Left ventricle myocardium superior (tissue), 1 donor: Measurements from ENCODE around the gene SIK3. TPM values are rescaled to one million over a fixed set of nuclear protein-coding genes. Genes with fewer than 3 reads are reported as not detected.

Experiments used
- ATAC-seq: fragments of 200-7000 bp; cut with Tn5 transposase; one replicate; pipeline ENCODE4 v1.9.1; 2020; ENCODE audit warnings: mild to moderate bottlenecking, moderate library complexity
- DNase-seq: peaks from one replicate; pipeline ENCODE4 v3.0.0-alpha.2; 2020
- intact Hi-C: fragments of 100-400 bp; cut with micrococcal nuclease; formaldehyde crosslinking; loops from one replicate; pipeline ENCODE4 v1.11.0; 2022
- total RNA-seq: library from RNA; stranded (reverse); fragmentation: NEBNext Ultra II Directional; extraction: Animal tissue kit (Norgen Biotek cat#: 25700); gene quantifications from one replicate; pipeline ENCODE4 v1.2.1, GENCODE V29; 2021
- donor health status: DM: no; HTN: yes; CAD: no; lungs with severe emphysema.

SIK3 gene
- total RNA-seq, 1 donor from 2014 or later: 31.9 TPM

DNA sequence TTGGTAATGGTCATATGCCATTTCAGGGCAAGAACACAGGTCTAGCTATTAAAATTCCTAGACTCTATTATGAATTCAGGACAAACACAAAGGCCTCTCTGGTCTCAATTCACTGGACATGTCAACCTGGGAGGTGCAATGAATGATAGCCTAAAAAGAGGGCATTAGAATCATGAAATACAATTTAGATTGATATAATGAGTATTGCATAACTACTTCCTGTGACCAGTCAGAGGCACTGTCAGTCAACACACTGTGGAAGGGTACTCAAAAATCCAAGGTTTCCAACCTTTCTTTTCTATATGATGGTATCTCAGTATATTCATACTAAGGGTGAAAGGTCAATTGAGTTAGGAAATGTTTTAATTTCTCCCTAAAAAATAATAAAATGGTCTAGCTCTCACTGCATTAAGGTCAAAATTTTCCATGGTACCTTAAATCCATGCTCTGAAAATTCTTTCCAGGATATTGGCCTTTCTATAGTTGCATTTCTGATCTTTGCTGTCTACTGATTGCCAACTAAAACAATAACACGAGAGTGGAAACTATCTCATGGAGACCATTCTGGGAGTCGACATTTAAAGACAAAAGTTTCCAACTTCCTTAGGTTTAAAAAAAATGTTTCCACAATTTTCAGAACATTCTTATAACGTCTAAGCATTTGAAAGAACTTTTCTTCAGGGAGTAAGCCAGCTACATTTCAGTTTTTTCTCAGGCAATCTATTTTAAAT lies 179.1 kb downstream of the SIK3 start:
- intact Hi-C loops: no loop called here
- DNase-seq (no peak), ATAC-seq (no peak)

DNA sequence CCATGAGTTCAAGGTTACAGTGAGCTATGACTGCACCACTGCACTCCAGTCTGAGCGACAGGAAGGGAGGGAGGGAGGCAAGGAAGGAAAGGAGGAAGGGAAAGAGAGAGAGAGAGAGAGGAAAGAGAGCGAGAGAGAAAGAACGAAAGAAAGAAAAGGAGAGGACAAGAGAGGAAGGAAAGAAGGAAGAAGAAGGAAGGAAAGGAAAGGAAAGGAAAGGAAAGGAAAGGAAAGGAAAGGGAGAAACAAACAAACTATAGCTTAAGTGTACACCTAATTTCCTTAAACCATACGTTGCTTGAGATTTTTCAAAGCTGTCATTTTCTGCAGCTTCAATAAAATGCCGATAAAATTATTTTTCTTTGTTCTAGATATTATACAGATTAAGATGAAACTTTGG lies 180.6 kb downstream of the SIK3 start:
- intact Hi-C loops: no loop called here
- no peak for DNase-seq
- ATAC-seq: no peak

DNA sequence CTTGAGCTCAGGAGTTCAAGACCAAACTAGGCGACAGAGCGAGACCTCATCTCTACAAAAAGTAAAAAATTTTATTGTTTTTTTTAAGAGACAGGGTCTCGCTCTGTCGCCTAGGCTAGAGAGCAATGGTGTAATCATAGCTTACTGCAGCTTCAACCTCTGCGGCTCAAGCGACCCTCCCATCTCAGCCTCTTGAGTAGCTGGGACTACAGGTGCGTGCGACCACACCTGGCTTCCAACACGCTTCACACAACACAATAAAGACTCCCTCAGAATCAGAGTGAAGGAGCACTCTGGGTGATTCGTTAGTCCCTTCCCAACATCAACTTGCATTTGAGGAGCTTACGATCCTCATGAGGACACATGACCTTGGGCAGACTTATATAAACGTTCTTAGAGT lies 181.3 kb downstream of the SIK3 start:
- intact Hi-C loops: no loop called here
- ATAC-seq (no peak), DNase-seq (no peak)

DNA sequence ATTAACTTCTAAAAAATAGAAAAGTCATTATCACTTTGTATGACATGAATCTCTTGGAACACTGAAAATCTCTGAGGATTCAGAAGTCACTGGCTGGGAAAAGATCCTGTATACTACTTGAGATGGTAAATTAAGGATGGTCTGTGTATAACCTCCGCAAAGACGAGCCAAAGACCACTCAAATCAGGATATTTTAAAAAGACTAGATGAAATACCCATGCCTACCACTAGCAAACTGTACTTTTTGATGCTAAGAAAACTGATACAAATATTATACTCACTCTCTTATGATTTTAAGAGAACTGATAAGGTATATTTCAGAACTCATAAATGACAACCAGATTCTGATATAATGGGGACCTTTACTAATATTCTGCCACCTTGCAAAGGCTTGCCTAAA lies 182.2 kb downstream of the SIK3 start:
- intact Hi-C loops: no loop called here

DNA sequence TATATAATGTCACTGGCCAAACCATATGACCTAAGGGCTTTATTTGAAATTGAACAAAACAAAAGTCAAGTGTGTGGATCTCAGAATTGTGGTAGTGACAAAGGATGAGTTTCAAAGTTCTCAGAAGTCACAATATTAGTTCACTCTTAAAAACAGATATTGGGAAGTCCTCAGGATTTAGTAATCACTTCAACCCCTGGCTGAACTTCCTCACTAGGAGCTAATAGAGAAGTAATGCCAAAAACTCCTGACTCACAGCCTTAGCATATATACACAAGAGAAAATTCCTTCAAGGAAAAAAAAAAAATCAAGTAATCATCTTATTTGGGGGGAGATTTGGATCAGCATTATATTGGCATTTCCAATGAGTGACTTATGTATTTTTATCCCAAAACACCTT lies 185.2 kb downstream of the SIK3 start:
- ATAC-seq (peak; percentile 43), DNase-seq (no peak)
- intact Hi-C loops: no loop called here

More for the DNA sequence above, 182.2 kb downstream of the SIK3 start:
- ATAC-seq (no peak), DNase-seq (no peak)

DNA sequence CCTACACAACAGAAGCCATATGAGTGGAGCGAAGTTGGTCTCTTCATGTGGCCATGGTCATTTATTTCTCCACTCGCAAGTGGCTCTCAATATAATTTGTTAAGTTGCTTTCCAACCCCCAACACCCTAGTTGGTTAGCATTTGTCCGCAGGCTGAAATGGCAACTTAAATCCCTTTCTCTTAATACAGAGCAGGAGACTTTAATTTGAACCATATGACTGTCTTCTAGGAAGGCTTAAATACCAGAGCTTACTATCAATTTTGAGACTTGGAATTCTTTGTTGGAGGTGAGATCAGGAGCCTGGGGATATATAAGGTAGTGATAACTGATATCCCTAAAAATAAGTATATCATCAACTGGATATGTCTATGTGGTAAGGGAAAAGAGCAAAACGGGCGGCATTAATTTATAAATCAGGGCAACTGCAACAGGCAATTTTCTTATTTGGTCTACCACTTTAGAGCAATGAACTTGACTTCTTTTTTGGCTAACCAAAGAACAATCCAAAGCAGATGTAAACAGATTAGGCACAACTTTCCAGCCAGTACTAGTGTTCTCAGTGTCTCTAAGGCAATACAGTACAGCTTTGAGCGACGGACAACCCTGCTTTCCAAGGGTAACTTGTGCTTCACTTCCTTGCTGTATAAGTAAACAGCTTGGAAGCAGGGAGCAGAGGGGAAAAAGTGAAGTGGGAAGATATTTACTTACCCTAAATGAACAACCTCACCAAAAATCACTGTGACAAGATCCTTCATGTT lies 186.1 kb downstream of the SIK3 start:
- DNase-seq (no peak), ATAC-seq (no peak)
- intact Hi-C loops: no loop called here

DNA sequence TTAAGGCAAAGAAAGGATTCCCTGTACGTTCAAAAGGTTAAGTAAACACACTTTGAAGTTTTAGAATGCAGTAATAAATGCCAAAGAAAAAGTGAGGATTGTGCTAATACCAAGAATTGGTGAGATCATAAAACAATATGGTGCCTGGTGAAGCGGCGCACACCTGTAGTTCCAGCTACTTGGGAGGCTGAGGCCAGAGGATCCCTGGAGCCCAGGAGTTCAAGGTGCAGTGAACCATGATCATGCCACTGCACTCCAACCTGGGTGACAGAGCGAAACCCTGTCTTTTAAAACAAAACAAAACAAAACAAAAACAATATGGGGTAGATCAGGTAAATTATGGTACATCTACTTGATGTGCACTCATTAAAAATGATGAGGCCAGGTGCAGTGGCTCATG lies 187.4 kb downstream of the SIK3 start:
- DNase-seq: no peak
- intact Hi-C loops: no loop called here
- no peak for ATAC-seq

DNA sequence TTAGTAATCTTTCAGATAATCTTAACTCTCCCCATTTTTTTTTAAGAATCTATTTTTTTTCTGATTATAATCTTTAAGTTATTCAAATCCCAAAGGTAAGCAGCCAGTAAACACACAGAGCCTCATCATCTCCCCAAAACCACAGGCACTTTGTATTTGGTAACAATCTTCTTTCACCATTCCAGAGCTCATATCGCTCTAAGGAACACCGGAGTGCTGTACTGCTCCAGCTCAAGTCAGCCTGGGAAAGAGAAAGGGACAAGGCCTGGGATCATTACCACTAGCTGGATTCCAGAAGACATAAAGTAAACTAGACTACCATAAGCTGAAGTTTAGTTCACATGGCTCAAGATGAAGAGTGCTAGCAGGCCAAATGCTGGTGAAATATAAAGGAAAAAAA lies 187.8 kb downstream of the SIK3 start:
- intact Hi-C loops: no loop called here
- no peak for ATAC-seq
- no peak for DNase-seq

DNA sequence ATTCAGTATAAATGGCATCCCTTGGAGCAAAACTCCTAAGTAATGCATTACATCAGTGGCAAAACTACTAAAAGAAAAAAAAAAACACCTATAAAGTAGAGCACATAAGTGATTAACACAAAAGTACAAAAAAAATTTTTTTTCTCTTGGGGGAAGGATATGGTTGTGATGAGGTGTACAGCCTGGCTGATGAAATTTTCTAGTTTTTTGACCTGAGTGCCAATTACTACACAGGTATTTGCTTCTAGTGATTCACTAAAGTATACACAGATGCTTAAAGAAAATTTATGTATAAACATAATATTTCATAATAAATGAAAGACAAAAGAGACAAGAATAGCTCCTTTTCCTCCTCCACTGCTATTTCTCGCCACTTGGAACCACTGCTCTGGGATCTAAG lies 189.0 kb downstream of the SIK3 start:
- ATAC-seq: no peak

DNA sequence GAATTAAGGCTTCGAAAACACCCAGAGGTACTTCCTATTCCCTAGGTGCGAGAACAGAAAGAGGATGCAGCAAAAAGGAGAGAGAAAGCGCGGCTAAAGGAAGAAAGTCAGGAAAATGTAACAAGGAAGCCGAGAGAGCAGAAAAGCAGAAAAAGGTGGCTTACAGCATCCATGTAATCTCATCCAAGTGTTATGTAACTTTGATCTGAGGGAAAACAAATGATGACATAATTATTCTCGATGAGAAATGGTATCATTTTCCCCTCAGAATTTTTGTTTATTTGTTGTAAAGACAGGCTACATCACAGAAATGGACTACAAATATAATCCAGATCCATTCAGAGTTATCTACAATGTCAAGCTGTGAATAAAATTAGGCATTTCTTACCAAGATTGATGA lies 191.7 kb downstream of the SIK3 start:
- no peak for DNase-seq
- intact Hi-C loops: no loop called here
- no peak for ATAC-seq

More for the DNA sequence above, 189.0 kb downstream of the SIK3 start:
- DNase-seq: no peak
- intact Hi-C loops: no loop called here

DNA sequence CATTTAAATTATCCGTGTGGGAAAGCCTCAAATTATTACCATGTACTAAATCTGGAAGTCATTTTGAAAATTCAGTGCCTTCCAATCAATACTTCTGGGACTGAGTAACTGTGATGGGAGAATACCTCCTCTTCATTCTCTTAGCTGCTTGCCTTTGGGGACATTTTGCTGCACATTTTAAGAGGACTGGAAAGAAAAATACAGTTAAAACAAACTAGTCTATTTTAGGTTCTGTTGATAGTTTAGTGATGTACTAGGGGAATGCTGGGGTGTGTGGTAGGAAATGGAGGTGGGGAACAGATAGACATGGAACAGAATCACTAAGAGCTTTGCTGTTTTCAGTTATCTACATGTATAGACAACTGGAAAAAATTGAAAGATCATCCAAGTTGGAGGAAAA lies 195.1 kb downstream of the SIK3 start:
- ATAC-seq: no peak
- intact Hi-C loops: no loop called here

DNA sequence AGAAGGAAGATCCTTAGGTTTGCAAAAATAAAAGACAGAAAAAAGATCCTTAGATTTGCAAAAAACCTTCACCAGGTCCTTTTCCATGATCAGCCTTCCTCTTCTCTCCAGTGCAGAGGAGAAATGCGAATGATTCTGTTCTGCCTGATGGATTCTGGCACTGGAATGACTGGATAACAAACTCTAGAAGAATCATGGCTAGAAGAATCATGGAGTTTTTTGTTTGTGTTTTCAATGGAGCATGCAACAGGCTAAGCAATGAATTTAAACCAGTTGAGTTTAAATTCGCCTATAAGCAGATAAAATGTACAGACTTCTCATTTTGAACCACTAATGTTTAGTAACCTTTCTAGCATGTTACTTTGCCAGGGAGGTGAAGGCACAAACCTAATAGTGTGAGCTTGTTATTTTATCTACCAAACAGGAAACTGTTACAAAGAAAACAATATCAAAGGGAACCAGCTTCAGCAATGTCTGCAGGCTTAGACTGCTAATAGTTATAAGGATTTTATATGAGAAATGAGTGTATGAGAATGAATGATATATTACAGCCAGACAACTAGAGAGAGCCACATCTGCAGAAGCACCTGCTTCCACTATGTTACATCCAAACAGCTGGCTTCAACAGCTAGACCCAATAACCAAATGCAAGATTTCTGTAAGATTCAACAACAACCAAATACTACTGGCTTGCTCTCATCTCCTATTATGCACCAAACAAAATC lies 196.1 kb downstream of the SIK3 start:
- intact Hi-C loops: no loop called here
- ATAC-seq (no peak), DNase-seq (no peak)

More for the DNA sequence above, 195.1 kb downstream of the SIK3 start:
- DNase-seq: no peak

DNA sequence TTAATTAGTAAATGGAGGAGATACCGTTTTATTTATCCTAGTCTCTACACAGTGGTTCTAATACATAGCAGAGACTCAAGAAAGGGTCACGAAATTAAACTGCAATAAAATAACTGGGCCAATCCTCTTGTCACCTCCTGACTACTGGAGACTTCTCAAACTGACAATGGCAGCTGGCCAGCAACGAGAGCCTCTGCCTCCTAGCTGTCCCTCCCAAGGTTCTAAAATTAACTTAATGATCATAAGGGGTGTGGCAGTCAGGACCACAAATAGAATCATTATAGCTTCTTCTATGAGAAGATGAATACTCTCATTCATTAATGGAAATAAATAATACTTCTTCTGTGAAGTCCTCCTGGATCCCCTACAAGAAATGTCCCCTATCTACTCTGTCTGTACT lies 197.0 kb downstream of the SIK3 start:
- intact Hi-C loops: no loop called here
- peak; percentile 80 for DNase-seq
- peak; percentile 97 for ATAC-seq

DNA sequence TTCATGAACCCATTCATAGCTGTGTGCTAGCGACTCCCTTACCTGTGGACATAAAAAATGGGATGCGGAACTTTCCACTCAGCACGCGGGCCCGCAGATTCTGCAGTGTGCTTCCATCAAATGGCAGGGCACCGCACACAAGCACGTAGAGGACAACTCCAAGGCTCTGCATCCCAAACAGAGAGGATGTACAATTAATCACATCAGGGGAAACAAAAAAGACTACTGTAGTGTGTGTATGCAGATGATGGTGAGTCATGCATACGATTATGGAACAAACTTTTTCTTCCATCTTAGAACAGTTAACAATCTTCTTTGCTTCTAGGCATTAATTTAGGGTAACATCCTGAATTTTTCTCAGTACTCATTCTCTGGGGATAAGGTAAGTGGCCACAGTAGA lies 202.0 kb downstream of the SIK3 start:
- intact Hi-C loops: no loop called here
- no peak for ATAC-seq
- no peak for DNase-seq

DNA sequence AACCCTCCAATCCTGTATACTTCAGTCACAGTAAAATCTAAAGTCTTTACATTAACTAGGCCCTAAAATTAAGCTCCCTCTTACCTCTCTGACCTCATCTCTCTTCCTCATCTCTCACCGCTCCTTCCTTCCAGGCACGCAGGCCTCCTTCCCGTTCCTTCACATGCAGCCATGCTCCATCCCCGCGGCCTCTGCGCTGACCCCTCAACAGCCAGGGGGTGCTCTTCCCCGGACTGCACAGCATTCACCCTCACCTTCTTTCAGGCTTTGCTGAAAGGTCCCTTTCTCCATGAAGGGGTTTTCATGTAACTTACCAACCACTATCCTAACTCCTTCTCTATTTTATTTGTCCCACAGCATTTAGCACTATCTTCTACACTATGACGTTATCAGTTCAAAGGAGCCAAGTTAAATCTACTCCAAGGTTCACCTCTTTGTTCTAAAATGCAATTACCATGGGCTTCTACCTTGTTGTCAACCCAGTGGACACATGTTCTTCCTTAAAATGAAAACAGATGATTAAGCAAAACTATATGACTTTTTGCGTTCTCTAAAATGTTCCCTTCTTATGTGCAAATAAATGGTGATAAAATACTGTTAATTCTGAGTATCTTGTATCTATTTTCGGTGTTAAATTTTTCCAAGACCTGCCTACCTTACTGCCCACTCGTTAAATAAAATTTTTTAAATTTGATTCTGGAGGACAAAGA lies 203.0 kb downstream of the SIK3 start:
- peak; percentile 68 for ATAC-seq
- intact Hi-C loops: no loop called here
- DNase-seq: peak; percentile 56

DNA sequence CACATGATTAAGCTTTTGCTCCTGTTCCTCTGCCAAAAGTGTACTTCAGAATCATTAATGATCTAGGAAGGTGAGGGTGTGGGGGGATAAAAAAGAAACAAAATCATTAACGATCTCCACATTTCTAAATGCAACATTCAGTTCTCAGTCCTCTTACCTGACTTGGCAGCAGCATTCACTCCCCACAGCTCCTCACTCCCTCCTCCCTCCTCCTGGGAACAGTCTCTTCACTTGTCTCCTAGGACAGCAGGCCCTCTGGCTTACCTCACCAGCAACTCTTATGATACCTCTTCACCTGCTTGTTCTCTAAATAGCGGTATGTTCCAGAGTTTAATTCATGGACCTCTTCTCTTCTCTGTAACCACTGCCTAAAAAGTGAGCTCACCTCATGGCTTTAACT lies 204.3 kb downstream of the SIK3 start:
- intact Hi-C loops: no loop called here
- DNase-seq (no peak), ATAC-seq (peak; percentile 45)

DNA sequence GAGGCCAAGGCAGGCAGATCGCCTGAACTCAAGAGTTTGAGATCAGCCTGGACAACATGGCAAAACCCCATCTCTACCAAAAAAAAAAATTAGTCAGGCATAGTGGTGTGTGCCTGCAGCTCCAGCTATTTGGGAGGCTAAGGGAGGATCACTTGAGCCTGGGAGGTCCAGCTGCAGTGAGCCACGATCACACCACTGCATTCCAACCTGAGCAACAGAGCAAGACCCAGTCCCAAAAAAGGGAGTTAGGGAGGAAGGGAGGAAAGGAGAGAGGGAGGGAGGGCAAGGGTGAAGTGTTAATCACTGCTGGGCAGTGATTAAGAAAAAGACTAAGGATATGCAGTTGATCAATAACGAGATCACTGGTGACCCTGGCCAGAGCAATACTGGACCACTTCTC lies 204.8 kb downstream of the SIK3 start:
- DNase-seq (no peak), ATAC-seq (no peak)
- intact Hi-C loops: no loop called here

DNA sequence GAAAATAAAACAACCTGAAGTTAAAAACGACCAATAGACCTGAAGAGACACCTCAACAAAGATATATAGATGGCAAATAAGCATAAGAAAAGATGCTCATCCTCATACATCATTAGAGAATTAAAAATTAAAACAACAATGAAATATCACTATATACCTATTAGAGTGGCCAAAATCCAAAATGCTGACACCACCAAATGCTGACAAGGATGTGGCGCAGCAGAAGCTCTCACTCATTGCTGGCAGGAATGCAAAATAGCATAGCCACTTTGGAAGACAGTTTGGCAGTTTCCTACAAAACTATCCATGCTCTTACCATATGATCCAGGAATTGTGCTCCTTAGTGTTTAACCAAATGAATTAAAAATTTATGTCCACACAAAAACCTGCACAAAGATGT lies 205.9 kb downstream of the SIK3 start:
- ATAC-seq (no peak), DNase-seq (no peak)
- intact Hi-C loops: no loop called here

DNA sequence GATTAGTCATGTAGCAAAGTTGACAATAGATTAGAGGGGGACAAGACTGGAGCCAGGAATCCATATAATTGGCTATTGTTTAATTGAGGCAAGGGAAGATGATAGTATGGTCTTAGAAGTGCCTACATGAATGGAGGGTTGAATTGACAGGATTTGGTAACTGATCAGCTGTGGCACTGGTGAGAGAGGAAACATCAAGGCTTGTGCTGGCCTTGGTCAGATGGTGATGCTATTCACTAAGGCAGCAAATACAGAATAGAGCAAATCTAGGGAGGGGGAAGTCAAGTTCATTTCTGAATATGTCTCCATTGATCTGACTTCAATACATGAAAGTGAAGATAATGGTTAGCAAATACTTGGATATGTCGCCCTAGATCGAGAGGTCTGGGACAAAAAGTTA lies 206.5 kb downstream of the SIK3 start:
- intact Hi-C loops: no loop called here
- ATAC-seq: no peak
- DNase-seq: no peak

DNA sequence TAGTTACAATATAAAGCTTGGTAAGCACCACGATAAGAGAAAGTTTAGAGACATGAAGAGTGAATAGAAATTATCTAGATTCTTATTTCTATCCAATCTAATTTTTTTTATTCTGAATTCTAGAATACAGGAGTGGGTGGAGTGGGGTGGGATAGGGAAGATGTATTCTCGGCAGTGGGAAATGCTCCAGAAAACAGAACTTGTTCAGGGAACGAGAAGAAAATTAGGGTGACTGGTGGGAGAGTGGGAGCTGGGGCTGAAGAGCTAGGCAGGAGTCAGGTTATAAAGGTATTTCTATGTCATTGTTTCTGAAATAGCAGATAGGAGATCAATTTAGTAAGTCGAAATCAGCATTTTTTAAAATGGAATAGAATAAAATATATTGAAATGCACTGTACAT lies 207.6 kb downstream of the SIK3 start:
- no peak for ATAC-seq
- DNase-seq: no peak
- intact Hi-C loops: no loop called here
